DMS53 (cell line): ENCODE data around the gene DUOX1.
A peak's percentile ranks its signal among the peaks of the same experiment; 100 is the strongest.
"Not testable (repeated sequence)": the region's sequence is repeated elsewhere in the genome, so short reads cannot be mapped to it uniquely, and the experiment has no call there.

Experiments
- DNase-seq: peaks from one replicate; lab custom pipeline; 2025; lab: John Stamatoyannopoulos, UW

DUOX1 gene

DNA sequence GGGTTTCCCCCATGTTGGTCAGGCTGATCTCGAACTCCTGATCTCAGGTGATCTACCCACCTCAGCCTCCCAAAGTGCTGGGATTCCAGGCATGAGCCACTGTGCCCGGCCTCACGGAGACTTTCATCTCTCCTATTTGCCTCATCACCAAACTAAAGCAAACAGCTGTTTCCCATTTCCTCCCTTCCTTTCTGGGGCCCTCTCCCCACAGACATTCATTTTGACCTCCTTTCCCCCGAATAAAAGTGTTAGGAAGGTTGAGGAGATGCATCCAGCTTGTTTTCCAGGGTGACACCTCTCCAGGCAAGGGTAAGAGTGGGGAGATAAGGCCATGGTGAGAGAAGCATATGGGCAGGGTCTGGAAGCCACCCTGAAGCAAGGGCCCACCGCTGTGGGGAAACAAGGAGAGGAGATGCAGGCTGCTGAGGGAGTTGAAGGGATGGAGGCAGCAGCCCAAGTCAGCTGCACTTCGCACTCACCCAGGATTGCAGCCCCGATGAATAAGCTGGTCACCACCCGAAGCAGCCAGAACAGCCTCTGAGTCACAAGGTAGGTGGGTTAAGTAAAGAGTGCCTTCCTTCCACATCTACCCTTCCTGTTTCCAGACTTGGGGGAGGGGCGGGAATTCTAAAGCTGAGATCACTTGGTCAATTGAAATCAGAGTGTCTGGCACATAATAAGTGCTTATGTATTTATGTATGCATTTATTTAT is 7.9 kb upstream of the DUOX1 start:
- peak; percentile 10 for DNase-seq

DNA sequence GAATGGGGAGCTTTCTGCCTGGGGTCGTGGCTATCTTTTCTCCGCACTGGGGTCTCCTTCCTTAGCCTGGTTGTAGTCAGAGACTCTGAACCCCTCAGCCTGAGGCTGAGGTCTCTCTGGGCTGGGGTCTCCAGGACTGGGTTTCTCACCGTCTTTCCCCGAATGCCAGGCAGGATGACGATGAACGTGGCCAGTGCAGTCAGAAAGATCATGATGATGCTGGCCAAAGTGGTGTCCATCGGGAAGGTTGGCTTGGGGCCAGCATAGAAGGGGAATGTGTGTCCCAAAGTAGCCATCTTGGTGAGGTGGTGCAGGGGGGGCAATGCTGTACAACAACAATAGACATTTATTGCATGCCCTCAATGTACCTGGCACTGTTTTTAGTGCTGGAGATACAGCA is 7.1 kb upstream of the DUOX1 start:
- no peak for DNase-seq

DNA sequence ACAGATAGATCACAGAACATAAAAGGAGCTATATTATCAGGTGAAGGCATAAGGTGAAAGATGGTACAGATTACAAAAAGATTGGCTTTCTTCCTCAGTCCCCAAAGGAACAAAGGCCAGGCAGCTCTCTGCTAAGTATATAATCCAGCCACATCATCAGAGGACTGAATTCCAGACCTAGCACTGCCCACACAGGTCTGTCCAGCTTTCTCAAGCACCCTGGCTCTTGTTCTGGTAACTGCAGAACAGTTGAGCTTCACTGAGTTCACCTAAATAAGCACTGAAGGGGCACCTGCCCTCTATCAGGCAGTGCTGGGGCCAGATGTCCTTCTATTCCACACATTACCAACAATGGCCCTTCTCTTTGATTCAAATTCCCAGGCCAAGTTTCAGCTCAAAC is 6.4 kb upstream of the DUOX1 start:
- DNase-seq: peak; percentile 51

DNA sequence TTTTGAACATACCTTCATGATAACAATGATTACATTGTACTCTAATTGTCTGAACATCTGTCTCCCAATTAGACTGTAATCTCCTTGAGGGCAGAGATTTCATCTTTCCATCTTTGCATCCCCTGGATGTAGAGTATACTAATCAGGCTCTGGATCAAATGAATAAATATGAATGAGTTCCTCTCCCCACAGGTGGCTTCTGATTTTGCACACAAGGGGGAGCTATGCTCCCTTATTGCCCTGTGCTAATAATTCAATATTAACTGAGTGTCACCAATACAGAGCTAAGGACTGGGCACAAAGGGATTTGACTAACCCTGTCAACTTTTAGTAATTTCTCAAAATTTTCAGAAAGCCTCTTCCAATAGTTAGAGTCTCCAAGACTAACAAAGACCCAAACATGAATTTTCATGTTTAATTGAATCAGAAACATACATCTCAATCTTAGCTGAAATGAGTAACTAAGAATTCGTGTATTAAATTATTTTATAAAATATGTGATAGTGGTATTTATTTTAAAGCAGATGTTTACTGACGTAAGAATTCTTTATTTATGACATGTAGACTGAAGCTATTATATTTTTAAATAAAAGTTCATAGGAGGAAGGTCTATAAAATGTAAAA is 3.1 kb upstream of the DUOX1 start:
- peak; percentile 63 for DNase-seq

DNA sequence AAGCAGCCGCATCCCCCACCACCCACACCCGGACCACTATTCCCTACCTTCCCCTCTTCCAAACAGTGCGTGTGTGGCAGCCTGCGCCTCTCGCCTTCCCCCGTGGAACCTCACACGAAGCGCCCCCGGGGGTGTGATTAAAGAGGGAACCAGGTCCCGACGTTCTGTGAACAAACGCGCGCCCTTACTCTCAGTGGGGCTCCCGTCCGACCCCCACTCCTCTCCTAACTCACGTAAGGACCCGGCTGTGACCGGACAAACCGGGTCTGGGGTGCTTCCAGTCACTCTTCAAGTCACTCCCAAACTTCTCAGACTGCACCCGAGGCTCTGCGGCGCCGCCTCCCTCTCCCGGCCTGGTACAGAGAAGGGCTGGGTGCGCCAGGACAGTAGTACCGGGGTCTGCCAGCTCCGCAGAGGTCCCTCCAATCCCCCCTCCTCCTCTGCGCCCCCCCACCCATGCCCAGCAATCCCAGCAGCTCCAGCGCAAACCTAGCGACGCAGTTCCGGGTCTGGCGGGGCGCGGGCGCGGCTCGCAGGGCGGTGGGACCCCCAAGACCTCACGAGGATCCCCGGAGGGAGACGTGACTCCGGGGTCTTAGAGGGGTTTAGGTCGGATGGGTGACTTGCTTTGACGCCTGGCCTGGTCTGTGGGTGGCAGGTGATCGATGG is 689 bp upstream of the DUOX1 start:
- no peak for DNase-seq

DNA sequence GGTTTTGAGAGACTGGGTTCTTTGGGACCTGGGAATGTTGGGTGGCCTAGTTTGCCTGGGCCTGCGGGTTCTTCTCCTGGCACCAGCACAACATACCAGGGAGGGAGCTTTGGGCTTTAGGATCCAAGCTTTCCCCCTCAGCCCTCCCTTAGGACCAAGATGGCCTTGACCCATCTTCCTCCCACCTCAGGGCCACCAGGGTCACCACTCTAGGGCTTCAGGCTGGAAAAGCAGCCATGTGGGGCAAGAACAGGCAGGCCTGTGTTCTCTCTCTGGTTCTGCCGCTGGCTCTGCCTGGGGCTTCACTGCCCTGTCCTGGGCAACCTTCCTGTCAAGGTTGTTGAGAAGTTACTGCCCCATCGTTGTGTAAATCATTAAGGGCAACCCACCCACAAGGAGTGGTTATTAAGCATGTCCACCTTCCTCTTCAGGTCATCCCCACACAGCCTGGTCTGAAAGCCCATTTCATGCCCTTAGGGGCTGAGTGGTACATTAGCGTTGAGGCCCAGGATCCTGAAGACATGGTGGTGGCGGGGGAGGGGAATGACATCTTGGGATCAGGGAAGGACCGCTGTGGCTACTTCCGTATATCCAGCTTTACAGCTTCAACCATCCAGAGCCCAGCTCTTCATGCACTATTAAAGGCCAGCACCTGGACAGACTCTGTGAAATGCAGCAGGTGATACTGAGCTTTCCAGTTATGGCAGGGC is 652 bp downstream of the DUOX1 start:
- DNase-seq: peak; percentile 61

DNA sequence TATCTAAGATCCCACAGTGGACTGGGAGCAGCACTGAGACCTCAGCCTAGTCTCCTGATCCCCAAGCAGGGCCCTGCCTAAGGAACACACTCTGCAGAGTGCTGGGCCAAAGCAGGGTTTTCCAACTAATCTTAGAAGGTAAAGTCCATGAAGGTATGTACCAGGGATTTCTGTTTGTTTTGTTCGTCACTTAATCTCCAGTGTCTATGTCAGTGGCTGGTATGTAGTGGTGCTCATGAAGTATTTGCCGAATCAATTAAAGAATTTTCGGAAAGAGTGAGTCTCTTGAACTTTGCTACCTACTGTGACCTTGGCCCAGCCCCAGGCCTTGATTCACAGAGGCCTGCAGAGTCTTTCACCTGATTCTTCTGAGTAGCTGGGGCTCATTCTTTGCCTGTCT is 1.7 kb downstream of the DUOX1 start:
- DNase-seq: no peak

DNA sequence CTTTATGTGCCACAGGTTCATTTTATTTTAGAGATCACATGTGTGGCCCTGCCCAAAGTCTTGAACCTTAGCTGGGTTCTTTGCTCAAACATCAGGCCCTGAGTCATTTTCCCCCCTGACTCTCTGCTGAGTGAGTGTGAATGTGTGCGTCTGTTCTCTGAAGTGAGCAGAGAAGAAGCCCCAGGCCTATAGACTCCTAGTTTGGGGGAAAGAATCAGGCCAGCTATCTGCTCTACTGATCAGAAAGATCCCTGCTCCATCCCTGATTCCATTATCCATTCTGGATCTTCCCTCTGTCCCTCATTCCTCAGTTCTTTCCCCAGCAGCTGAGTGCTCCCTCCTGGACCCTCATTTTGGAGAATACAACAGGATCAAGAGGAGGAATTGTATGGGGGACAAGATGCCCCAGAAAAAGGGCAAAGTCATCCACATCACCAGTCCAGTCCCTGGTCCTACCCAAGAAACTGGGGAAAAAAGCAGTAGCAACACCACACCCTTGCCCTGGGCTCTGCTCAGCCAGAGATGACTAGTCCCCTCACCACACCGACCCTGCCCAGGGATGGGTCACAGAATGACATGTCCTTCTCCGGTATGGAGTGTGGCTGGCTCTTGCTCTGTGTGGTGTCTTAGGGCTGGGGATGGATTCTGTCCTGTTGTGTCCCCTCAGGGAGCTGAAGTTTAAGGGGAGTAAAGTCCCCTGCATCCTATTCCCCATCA is 3.2 kb downstream of the DUOX1 start:
- DNase-seq: no peak

DNA sequence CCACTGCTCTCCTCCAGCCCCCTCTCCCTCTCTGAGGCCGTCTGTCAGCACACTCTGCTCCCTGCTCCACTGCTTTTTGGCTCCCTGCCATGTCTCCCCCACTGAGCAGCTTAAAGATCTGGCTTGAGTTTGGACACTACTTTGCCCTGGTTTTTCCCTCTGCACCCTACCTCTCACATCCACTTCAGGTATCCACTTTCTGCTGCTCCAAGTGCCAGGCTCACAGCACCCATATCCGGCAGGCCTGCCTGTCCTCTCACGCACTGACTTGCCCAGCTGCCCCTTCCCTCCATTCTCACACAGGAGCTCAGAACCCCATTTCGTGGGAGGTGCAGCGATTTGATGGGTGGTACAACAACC is 3.7 kb downstream of the DUOX1 start:
- no peak for DNase-seq

DNA sequence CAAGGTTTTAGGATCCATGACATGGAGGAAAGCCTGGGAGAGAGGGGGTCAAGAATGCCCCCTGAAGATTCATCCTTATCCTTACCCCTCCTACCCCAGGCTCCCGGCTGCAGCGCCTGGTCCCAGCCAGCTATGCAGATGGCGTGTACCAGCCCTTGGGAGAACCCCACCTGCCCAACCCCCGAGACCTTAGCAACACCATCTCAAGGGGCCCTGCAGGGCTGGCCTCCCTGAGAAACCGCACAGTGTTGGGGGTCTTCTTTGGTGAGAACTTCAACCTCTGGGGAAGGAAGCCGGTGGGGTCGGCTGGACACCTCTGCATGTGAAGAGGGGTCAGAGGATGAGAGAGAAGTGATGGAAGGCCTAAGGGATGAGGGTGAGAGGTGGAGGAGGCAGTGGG is 4.3 kb downstream of the DUOX1 start:
- DNase-seq: no peak

DNA sequence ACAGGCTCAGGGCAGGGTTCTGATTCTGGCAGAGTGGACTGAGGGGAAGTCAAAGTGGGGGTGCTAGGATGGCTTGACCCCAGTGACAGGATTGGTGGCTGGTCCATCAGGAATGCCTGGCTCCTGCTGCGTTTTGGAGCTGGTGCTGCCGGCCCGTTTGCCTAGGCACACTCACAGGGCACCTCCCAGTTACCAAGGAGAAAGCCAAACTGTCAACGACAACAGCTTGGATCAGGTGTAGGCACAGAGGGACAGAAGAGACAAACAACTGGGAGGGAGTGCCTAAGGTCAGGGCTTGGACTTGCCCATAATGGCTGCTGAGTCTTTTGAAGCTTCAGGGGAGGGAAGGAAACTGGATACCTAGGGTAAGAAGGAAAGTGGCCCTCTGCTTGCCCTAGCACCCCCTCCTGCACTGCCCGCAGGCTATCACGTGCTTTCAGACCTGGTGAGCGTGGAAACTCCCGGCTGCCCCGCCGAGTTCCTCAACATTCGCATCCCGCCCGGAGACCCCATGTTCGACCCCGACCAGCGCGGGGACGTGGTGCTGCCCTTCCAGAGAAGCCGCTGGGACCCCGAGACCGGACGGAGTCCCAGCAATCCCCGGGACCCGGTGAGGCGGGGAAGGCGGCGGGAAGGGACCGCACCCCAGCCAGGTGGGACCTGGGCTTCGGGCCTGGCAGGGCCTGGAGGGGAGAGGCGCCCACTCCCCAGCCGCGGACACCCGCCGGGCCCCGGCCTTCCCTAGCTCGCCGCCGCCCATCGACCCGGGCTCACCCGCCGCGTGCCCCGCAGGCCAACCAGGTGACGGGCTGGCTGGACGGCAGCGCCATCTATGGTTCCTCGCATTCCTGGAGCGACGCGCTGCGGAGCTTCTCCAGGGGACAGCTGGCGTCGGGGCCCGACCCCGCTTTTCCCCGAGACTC is 5.1 kb downstream of the DUOX1 start:
- no peak for DNase-seq

DNA sequence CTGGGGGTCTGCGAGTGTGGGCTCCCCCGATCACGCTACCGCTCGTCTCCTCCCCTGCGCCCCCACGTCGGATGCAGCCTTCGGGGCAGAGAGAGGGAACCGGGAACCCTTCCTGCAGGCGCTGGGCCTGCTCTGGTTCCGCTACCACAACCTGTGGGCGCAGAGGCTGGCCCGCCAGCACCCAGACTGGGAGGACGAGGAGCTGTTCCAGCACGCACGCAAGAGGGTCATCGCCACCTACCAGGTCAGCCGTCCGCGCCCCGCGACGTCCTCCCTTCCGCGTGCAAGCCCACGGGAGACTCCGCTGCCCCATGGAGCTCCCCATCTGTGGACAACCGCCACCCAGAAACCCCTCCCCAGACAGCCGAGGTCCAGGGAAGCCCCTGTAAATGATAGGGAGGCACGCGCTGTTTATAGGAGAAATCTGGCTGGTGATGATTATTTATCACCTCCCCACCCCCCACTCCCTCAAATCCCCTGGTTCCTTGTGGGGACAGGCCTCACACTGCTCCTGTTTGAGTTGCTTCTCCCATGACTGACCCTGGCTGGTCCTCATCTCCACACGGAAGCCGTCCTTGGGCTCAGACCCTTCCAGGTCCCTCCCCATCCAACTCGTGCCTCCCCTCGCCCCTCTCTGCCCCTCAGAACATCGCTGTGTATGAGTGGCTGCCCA is 6.0 kb downstream of the DUOX1 start:
- DNase-seq: not testable (repeated sequence)

DNA sequence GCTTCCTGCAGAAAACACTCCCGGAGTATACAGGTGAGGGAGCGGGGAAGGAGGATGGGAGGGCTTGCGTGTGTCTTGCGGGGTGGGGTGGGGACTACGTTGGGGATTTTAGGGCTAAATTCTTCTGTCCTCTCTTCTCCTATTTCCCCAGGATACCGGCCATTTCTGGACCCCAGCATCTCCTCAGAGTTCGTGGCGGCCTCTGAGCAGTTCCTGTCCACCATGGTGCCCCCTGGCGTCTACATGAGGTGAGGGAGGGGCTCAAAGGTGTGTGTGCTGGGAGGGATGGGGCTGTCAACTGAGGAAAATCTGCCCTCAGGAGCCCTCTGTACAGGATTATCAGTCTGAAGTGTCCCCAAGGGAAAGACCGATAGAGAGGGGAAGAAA is 6.6 kb downstream of the DUOX1 start:
- DNase-seq: no peak

DNA sequence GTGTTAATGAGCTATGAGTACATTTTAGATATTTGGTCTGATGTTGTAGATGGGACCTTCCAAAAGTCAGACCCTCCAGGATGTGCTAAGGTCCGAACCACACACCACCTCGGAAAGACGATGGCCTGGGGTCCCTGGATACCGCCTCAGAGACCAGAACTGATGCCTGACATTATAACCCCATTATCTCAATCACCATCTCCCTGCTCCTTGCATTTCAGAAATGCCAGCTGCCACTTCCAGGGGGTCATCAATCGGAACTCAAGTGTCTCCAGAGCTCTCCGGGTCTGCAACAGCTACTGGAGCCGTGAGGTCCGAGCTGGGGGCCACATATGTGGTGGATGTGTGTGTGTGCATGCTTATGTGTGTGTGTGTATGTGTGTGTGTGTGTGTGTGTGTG is 7.9 kb downstream of the DUOX1 start:
- no peak for DNase-seq

DNA sequence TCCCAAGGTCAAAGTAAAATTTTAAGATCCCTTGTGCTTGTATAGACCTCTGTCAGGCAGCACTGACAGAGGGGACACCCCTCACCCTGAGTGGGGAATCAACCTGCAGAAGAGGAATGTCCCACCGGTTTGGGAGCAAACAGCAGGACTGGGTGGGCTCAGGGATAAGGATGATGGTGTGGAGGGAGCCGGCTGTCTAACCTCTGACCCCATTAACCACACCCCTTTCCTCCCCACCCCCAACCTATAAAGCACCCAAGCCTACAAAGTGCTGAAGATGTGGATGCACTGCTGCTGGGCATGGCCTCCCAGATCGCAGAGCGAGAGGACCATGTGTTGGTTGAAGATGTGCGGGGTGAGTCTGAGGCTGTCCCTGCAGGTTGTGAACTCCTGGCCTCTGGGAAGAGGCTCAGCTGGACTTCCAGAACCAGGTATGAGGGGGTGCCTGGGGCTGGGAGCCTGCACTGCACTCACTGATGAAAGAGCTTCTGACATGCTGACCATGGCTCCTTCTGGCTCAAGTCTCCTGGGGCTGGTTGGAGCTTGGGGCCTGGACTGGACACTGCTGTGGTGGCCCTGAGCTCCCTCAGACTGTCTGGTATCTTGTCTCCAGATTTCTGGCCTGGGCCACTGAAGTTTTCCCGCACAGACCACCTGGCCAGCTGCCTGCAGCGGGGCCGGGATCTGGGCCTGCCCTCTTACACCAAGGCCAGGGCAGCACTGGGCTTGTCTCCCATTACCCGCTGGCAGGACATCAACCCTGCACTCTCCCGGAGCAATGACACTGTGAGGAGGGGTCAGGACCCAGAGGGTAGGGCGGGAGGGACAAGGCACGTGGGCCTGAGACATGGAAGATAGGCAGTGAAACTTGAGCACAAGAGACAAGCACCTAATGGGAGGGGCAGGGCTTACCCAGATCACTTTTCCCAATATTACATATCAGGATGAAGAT is 9.3 kb downstream of the DUOX1 start:
- DNase-seq: no peak

DNA sequence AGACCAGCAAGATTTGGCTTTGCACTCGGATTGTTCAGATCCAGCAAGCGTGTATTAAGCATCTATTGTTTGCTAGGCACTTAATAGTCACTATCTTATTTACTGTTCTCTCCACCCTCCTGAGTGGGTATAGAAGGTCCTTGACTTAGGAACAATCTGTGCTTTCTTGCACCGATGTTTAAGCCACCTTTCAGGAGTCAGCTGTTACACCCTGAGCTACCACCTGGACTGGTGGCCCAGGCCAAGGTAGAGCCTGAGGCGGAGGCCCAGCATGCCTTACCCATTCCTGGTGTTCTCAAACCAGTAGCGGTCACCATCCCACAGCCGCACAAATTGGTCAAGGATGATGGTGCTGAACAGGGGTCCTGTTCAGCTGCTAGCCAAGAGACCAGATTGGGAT is 10.0 kb downstream of the DUOX1 start:
- DNase-seq: no peak

DNA sequence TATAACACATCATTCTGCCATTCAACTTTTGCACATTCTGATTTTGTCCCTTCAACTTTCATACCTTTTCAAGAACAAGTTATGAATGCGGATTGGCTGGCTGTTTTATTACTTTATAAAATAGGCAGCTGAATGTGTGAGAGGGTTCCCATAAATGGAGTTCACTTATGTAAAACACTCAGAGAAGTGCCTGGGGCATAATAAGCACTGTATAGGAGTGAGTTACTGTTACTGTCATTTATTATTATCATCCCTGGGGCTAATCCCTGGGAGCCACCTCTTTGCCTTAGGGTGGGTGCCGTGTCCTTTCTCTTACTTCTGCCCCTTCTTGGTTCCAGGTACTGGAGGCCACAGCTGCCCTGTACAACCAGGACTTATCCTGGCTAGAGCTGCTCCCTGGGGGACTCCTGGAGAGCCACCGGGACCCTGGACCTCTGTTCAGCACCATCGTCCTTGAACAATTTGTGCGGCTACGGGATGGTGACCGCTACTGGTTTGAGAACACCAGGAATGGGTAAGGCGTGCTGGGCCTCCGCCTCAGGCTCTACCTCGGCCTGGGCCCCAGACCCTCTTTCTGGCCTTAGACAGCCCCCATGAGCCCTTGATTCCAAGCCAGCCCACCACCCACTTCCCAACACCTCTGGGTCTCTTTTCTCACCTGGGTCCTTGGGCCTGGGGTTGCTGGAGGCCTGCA is 10.9 kb downstream of the DUOX1 start:
- no peak for DNase-seq

DNA sequence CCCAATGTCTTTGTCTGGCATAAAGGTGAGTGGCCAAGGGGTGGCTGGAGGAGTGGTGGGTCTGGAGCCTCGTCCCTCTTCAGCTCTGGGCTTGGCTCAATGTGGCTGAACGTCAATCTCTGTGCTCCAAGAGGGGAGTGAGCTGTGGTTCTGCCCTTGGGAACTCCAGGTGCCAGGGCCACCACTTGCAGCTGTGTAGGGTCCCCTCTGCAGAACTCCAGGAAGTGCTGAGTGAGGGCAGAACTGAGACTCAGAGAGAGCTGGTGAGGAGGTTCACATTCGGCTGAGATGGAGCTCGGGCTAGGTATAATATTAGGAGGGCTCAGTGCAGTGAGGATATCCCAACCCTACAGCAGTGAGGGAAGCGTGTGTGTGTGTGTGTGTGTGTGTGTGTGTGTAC is 11.6 kb downstream of the DUOX1 start:
- no peak for DNase-seq

DNA sequence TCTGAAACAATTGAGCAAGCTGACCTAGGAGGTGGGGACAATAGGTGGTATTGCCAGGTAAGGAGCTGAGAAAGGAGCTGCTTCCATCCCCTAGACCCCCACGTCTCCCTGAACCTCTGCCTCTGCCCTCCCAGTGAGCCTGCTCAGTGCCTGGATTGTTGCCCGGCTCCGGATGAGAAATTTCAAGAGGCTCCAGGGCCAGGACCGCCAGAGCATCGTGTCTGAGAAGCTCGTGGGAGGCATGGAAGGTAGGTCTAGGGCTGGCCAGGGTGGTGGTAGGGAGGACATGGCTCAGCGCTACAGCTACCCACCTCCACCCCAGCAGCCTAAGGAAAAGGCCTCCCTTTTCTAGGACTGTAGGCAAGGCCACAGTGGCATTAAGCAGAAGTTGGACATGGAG is 13.3 kb downstream of the DUOX1 start:
- no peak for DNase-seq
